ENCODE measurements around the gene FAM72A.
"Not testable (repeated sequence)": the region's sequence is repeated elsewhere in the genome, so short reads cannot be mapped to it uniquely, and the experiment has no call there.

DNA sequence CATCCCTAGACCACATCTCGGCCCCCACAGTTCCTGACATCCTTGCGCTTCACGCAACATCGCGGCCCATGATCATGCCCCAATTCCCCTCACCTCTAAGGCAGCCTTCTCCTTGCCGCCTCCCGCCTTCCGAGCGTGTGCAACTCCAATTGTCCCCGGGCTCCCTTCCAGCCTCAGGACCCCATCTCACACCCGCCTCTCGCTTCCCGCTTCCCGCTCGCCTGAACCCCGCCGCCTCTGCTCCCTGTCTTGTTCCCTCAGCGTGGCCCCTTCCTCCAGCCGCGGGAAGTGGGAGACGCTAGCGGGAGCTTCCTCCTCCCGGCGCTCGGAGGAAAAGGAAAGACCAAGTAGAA lies 1.5 kb upstream of the FAM72A start:
- TF ChIP-seq, protein P1, sequence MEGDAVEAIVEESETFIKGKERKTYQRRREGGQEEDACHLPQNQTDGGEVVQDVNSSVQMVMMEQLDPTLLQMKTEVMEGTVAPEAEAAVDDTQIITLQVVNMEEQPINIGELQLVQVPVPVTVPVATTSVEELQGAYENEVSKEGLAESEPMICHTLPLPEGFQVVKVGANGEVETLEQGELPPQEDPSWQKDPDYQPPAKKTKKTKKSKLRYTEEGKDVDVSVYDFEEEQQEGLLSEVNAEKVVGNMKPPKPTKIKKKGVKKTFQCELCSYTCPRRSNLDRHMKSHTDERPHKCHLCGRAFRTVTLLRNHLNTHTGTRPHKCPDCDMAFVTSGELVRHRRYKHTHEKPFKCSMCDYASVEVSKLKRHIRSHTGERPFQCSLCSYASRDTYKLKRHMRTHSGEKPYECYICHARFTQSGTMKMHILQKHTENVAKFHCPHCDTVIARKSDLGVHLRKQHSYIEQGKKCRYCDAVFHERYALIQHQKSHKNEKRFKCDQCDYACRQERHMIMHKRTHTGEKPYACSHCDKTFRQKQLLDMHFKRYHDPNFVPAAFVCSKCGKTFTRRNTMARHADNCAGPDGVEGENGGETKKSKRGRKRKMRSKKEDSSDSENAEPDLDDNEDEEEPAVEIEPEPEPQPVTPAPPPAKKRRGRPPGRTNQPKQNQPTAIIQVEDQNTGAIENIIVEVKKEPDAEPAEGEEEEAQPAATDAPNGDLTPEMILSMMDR (IDR thresholded peaks at IDR 0.05): not testable (repeated sequence)
- TF ChIP-seq POLR2AphosphoS5, POLR2A (IDR thresholded peaks at IDR 0.05): not testable (repeated sequence)
